GM18517 (cell line): ENCODE measurements around the gene SCARF2.

ENCODE experiments used
- ATAC-seq: cut with Tn5 transposase; IDR thresholded peaks from one replicate; pipeline ENCODE4 v1.9.1; 2021; ENCODE audit warnings: mild to moderate bottlenecking, moderate library complexity; ENCODE audit not compliant: unreplicated experiment

Gene SCARF2

GRCh38 chr22:20440637-20441591 lies 3.3 kb upstream of the SCARF2 start:
- ATAC-seq = no peak

- no peak for ATAC-seq
Observed at GRCh38 chr22:20439928-20440575, 2.4 kb upstream of the SCARF2 start.

DNA sequence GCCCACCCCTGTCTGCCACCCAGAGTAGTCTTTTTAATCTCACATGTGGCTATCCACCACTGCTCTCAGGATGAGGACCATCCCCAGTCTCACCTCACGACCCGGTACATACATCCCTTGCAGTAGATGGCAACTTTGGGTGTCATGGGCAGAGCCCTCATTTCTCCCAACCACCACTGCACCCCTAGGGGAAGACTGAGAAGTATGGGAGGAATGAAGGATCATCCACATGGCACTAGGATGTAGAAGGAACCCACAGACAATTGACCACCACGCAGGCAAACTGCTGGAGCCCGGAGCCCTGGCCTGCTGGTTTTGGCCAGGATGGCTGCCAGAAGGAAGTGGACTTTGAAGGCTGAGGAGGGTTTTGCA lies 1.9 kb upstream of the SCARF2 start:
- no peak for ATAC-seq

- ATAC-seq = no peak
Observed at GRCh38 chr22:20438678-20439492, 1.3 kb upstream of the SCARF2 start.

GRCh38 chr22:20438427-20438677 lies 727 bp upstream of the SCARF2 start:
- no peak for ATAC-seq

GRCh38 chr22:20436768-20437612 lies 635 bp downstream of the SCARF2 start:
- ATAC-seq = no peak

DNA sequence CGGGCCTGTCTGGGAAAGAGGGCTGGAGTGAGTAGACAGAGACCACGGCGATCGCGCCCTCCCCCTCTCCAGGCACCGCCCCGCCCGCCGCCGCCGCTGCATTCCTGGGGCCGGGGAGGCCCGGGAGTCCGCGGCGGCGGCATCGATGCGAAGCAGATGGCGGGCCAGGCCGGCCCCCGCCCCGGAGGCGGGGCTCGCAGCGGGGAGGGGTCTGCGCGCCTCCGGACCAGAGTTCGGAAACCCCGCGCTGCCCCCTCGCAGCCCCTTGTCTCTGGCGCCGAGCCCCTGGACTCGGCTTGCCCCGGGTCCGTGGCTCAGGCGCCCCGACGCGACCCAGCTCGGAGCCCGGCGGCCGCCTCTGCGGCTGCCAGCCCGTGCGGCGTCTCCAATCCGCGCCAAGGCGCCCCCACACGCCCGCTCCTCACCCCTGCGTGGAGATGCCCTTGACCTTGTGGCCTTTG lies 1.3 kb downstream of the SCARF2 start:
- ATAC-seq = no peak

GRCh38 chr22:20435436-20436306 lies 2.0 kb downstream of the SCARF2 start:
- ATAC-seq = no peak

DNA sequence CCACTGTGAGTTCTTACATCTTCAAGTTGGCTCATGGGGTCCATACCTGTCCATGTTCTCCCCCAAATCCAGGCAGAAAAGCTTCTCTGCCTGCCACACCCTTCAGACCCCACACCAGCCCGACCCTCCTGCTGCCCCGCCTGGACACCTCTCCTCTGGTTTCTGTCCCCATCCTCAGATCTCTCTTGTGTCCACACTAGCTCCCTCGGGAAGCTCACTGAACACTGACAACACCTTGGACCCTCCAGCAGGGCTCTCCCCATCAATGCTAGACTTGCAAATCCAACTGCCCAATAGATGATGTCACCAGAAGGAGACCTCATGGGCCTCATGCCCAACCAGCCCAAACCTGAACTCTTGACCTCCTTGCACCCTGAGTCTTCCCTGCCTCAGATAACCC lies 2.9 kb downstream of the SCARF2 start:
- ATAC-seq = no peak

DNA sequence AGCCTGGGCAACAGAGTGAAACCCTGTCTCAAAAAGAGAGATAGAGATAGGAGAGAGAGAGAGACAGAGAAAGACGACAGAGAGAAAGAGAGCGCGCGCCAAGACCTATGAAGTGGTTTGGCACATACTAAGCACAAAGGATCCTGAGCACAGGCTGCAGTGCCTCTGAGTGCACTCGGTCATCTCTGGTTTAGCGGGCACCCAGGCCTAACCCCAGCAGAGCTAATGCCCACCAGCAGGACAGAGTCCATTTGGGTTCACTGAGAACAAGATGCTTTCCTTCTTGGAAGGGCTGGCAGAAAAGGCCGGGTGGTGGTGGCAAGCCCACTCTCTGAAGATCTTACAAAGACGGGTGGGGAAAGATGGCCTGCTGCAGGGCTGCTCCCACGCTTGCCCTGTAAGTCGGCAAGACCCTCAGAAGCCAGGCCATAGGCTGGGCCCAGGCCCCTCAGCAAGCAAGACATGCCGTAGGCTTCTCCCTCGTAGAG lies 3.3 kb downstream of the SCARF2 start:
- no peak for ATAC-seq

GRCh38 chr22:20433686-20434241 lies 3.9 kb downstream of the SCARF2 start:
- no peak for ATAC-seq

DNA sequence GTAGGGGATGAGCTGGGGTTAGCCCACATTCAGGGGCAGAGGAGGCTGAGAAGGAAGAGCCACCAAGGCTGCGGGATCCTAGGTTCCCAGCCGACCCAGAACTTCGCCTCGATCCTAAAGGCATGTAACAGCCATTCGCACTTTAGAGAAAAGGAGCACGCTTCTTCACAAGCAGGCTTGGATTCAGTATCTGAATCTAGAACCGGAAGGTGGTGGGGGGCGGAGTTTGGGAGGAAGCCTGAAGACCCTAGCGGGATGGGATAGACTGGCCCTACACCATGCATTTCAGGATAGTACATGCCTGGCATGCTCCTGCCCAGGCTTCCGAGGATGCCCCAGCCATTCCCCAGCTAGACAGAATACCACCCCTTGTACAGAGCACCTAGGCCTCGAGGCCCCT lies 4.4 kb downstream of the SCARF2 start:
- no peak for ATAC-seq

GRCh38 chr22:20432244-20432686 lies 5.4 kb downstream of the SCARF2 start:
- ATAC-seq = no peak

DNA sequence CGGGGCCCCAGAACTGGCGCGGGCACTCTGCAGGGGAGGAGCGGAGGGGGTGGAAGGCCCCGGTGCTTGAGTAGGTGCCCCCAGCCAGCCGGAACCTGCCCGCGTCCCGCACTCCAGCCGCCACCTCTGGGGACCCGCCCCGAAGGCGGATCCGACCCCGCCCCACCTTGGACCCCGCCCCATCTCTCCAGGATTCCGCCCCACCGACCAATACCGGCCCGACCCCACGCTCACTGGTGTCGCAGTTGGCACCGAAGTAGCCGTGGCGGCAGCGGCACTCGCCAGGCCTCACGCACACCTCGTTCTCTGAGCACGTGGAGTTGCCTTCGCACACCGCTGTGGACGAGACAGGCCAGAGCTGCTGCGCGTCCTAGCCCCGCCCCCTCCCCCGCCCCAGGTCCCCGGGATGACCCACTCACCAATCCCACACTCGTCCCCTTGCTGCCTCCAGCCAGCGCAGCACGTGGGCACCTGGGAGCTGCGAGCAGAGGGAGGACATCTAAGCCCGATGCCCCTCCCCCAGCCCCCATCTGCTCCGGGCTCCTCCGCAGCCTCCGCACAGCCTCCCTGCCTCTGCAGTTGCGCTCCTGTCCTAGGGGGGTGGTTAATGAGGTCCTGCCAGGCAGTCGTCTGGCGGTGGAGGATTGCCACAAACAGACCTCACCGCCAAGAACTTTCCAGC lies 6.0 kb downstream of the SCARF2 start:
- no peak for ATAC-seq

DNA sequence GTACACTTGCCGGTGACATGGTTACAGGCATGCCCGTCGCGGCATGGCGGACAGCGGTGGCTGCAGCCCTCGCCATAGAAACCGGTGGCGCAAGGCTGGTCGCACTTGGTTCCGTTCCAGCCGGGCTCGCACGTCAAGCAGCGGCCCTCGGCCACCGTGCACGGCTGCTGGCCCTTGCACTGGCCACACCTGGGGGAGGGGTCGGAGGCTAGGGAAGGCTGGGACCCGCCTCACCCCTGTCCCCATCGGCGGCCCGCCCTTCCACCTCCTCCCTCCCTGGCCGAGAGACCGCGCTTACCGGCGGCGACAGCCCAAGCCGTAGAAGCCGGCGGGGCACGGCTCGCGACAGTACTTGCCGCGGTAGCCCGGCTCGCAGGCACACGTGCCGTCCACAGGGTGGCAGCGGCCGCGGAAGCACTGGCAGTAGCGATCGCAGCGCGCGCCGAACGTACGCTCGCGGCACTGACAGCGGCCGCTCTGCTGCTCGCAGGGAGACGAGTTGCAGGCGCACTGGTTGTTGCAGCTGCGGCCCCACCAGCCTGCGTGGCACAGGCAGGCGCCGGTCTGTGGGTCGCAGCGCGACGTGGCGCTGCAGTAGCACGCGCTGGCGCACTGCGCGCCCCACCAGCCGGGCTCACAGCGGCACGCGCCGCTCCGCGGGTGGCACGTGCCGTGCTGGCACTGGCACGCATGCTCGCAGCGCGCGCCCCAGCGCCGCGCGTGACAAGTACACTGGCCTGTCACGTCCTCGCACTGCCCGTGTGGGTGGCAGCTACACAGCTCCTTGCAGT lies 6.7 kb downstream of the SCARF2 start:
- ATAC-seq = no peak

DNA sequence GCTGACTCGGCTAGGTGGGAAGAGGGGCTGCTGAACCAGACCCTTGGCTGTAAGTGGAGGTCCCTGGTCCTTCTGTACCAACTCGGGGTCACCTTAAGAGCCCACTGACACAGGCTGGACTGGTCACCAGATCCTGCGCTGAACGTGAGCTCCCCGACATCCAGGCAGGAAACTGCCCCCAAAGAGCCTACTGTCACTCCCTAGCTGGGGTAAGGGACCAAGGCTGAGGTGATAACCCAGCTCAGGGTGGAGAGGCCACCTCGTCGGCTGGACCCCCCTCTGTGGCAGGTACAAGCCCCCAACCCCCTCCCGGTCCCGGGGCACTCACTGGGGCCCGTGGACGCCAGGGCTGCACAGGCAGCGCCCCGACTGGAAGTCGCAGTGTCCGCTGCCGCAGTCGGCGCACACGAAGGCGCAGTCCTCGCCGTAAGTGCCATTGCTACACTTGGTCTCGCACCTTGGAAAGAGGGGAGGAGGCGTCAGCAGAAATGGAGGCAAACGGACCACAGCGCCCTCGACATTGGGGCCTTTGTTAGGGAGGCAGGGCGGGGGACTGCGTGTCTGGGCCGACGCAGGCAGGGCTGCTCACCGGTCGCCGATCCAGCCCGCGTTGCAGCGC lies 7.4 kb downstream of the SCARF2 start:
- no peak for ATAC-seq
